ENCODE measurements around the gene PTPRK.

The PTPRK gene

GRCh38 chr6:128280066-128280465 is 240.3 kb downstream of the PTPRK start:
- TF ChIP-seq, protein P1, sequence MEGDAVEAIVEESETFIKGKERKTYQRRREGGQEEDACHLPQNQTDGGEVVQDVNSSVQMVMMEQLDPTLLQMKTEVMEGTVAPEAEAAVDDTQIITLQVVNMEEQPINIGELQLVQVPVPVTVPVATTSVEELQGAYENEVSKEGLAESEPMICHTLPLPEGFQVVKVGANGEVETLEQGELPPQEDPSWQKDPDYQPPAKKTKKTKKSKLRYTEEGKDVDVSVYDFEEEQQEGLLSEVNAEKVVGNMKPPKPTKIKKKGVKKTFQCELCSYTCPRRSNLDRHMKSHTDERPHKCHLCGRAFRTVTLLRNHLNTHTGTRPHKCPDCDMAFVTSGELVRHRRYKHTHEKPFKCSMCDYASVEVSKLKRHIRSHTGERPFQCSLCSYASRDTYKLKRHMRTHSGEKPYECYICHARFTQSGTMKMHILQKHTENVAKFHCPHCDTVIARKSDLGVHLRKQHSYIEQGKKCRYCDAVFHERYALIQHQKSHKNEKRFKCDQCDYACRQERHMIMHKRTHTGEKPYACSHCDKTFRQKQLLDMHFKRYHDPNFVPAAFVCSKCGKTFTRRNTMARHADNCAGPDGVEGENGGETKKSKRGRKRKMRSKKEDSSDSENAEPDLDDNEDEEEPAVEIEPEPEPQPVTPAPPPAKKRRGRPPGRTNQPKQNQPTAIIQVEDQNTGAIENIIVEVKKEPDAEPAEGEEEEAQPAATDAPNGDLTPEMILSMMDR (IDR thresholded peaks at IDR 0.05; ENCODE audit: control insufficient read depth, insufficient read depth, low read depth, low read length, missing control alignments), result no peak
- H3K4me3 ChIP-seq (ENCODE audit: control insufficient read depth, low read depth, low read length), result no peak overlapping the region
- DNase-seq (ENCODE audit: low read depth), result no peak

DNA sequence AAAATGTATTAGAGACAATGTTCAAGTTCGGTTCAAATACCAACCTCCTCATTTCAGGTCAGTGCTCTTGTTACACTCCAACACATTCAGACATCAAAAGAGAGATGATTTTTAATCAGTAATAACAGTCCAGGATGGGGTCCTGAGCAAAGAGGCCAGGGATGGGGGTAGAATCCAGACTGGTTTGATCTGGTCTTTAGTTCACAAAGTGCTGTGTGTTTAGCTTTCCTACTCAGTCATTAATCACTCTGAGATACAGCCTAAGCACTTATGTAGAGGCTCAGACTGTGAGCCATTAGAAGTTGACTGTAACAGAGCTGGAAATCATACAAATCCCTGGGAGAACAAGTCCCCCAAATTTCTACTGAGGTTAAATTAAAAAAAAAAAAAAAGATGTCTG is 241.6 kb downstream of the PTPRK start:
- H3K4me3 ChIP-seq (ENCODE audit: control insufficient read depth, low read depth, low read length), result no peak overlapping the region
- TF ChIP-seq, protein P1 (IDR thresholded peaks at IDR 0.05; ENCODE audit: control insufficient read depth, insufficient read depth, low read depth, low read length, missing control alignments), result no peak
- DNase-seq (ENCODE audit: low read depth), result no peak

GRCh38 chr6:128277379-128277778 is 243.0 kb downstream of the PTPRK start:
- H3K4me3 ChIP-seq (ENCODE audit: control insufficient read depth, low read depth, low read length), result no peak overlapping the region
- TF ChIP-seq, protein P1 (IDR thresholded peaks at IDR 0.05; ENCODE audit: control insufficient read depth, insufficient read depth, low read depth, low read length, missing control alignments), result no peak
- DNase-seq (ENCODE audit: low read depth), result no peak

DNA sequence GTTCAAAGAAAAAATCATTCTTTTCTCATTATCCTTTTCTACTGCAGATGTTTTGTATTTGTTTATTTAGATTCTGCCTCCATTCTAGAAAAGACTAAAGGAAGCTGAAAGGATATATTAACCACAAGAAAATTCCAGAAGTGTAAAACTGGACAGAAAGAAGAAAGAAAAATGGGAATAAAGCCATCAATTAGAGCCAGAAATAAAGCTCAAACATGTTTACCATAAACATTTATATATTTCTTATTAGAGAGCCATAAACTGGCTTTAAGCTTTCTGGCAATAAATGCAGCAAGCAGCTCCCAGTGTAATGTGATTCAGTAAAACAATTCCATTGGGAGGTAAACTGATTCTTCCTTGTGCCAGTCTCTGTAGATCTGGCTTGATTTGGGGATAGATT is 244.1 kb downstream of the PTPRK start:
- TF ChIP-seq, protein P1 (IDR thresholded peaks at IDR 0.05; ENCODE audit: control insufficient read depth, insufficient read depth, low read depth, low read length, missing control alignments), result no peak
- H3K4me3 ChIP-seq (ENCODE audit: control insufficient read depth, low read depth, low read length), result no peak overlapping the region
- no peak for DNase-seq (ENCODE audit: low read depth)

DNA sequence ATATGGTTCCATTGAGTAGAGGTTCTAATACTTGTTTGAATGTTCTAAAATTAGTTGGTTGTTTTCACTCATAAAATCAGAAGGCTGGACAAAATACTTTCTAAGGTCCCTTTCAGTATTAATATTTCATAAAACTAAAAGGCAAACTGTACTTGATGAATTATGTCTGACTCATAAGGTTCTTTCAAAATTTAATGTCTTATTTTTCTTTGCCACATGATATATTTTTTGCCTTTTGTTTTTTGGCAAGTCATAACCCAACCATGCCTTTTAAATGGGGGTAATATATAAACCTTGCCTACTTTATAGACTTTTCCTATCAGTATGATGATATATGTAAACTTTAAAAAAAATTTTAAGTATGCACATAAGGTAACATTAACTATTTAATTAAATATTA is 244.7 kb downstream of the PTPRK start:
- DNase-seq (ENCODE audit: low read depth), result no peak
- no peak overlapping the region for H3K4me3 ChIP-seq (ENCODE audit: control insufficient read depth, low read depth, low read length)
- TF ChIP-seq, protein P1 (IDR thresholded peaks at IDR 0.05; ENCODE audit: control insufficient read depth, insufficient read depth, low read depth, low read length, missing control alignments), result no peak

DNA sequence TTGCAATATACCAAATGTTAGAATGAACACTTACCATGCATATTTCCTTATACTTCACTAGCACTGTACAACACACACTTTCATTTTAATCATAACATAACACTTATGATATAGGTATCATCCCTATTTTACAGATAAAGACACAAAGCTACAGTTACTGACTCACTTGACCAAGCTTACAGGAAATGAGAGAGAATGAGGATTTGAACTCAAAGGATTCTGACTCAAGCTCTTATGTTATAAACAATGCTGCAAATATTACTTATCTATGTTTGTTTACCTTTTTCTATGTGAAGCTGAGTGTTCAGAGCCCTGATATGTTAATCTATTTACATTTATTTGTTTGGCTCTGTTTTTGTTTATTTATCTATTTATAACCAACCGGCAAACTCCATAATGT is 245.4 kb downstream of the PTPRK start:
- TF ChIP-seq, protein P1 (IDR thresholded peaks at IDR 0.05; ENCODE audit: control insufficient read depth, insufficient read depth, low read depth, low read length, missing control alignments), result no peak
- no peak for DNase-seq (ENCODE audit: low read depth)
- no peak overlapping the region for H3K4me3 ChIP-seq (ENCODE audit: control insufficient read depth, low read depth, low read length)

GRCh38 chr6:128271527-128271926 is 248.9 kb downstream of the PTPRK start:
- DNase-seq (ENCODE audit: low read depth), result no peak
- H3K4me3 ChIP-seq (ENCODE audit: control insufficient read depth, low read depth, low read length), result no peak overlapping the region
- TF ChIP-seq, protein P1 (IDR thresholded peaks at IDR 0.05; ENCODE audit: control insufficient read depth, insufficient read depth, low read depth, low read length, missing control alignments), result no peak
